Lower leg skin (tissue), 4 donors: ENCODE results near the gene OR10X1. TPM values are rescaled to one million over a fixed set of nuclear protein-coding genes. Genes with fewer than 3 reads are reported as not detected.

Experiments
- DNase-seq, 2 donors: peaks; one replicate each; pipeline ENCODE4 v3.0.0-alpha.2; 2019; ENCODE audit warnings: low spot score in 2 of 2
- H3K4me3 ChIP-seq: fragments of 200-600 bp; sonication (generic); 2 replicates; pipeline ENCODE4 v1.5.1; 2017; ENCODE audit warnings: mild to moderate bottlenecking, low read depth; ENCODE audit not compliant: poor library complexity, severe bottlenecking
- CTCF ChIP-seq, 3 donors: fragments of 450-650 bp; IDR thresholded peaks; one replicate each; pipeline ENCODE4 v1.5.1; 2016; ENCODE audit warnings: antibody characterized with exemption in 3 of 3, mild to moderate bottlenecking in 3 of 3, moderate library complexity in 2 of 3
- POLR2A ChIP-seq, 2 donors: fragments of 450-650 bp; IDR thresholded peaks; one replicate each; pipeline ENCODE4 v1.6.1; 2016 to 2017; ENCODE audit warnings: antibody characterized with exemption in 2 of 2, mild to moderate bottlenecking in 1 of 2, moderate library complexity in 1 of 2
- WGBS, 2 donors: methylation state at CpG; one replicate each; pipeline ENCODE4 v1.1.5; 2018; 5-methylcytosine and 5-hydroxymethylcytosine counted together
- intact Hi-C: fragments of 100-400 bp; cut with DNase I; formaldehyde crosslinking; loops from one replicate; pipeline ENCODE4 v1.15.0; 2023; ENCODE audit warnings: low total_unique reads
- total RNA-seq, 4 donors: library from RNA; depleted of rRNA; stranded (reverse); fragments of >200 nt; gene quantifications; one replicate each; pipeline ENCODE4 v1.1.0, GENCODE V29; 2016

Gene OR10X1
- total RNA-seq, 4 donors from 2014 or later, result not detected

- intact Hi-C loops, result no loop called here
- 95 to 96% methylated on average over 2 of the region's 2 CpGs for WGBS, 2 donors
- TF ChIP-seq CTCF (IDR thresholded peaks at IDR 0.05) (no peak), POLR2A (IDR thresholded peaks at IDR 0.05) (no peak)
- H3K4me3 ChIP-seq, result no peak overlapping the region
- DNase-seq, result no peak
Observed at GRCh38 chr1:158600735-158601134, 21.0 kb upstream of the OR10X1 start.

DNA sequence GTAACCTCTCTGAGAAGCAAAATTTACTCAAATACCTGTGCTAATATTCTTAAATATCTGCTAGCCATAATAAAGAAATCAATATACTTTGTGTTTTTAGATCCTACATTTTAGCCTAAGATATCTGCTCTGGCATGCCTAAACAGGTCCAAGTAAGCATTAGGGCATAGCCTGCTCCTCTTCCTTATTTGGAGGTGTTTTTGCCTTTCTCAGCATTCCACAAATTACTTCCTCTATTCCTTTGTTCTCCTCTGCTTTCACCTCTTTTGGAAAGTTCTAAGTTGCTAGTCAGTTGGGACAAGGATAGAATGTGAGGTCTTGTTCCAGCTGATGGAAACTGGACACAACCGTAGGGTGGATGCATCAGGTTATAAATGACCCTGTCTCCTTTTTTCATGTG, 7.2 kb upstream of the OR10X1 start:
- TF ChIP-seq CTCF (IDR thresholded peaks at IDR 0.05) (no peak), POLR2A (IDR thresholded peaks at IDR 0.05) (no peak)
- no peak overlapping the region for H3K4me3 ChIP-seq
- intact Hi-C loops, result no loop called here
- 89 to 100% methylated on average over 1 of the region's 1 CpG for WGBS, 2 donors
- no peak for DNase-seq

- no peak overlapping the region for H3K4me3 ChIP-seq
- intact Hi-C loops, result no loop called here
- 72 to 75% methylated on average over 4 of the region's 4 CpGs for WGBS, 2 donors
- no peak for TF ChIP-seq CTCF (IDR thresholded peaks at IDR 0.05)
- no peak for TF ChIP-seq POLR2A (IDR thresholded peaks at IDR 0.05)
- DNase-seq, result no peak
Observed at GRCh38 chr1:158583962-158584361, 4.3 kb upstream of the OR10X1 start.

DNA sequence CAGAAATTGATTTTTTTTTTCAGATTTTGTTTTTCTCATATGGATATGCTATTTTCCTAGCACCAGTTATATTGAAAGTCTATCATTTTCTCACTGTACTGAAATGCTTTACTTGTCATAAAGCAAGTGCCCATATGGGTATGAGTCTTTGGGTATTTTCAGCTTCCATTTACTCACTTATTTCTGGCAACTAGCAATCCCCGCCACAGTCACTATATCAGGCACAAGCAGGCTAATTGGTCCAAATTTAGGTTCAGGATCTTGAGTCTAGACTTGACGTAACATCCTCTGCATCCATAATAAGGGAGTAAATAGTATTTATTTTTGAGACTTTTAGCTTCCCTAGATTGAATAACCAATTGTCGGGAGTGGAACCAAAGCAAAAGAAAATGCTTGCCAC, 2.1 kb downstream of the OR10X1 start:
- intact Hi-C loops, result no loop called here
- no peak overlapping the region for H3K4me3 ChIP-seq
- WGBS, 2 donors, result 86 to 91% methylated on average over 3 of the region's 3 CpGs
- TF ChIP-seq POLR2A (IDR thresholded peaks at IDR 0.05), result no peak
- TF ChIP-seq CTCF (IDR thresholded peaks at IDR 0.05), result no peak
- DNase-seq, result no peak

- intact Hi-C loops, result no loop called here
- no peak for DNase-seq
- 75 to 83% methylated on average over 1 of the region's 1 CpG for WGBS, 2 donors
- H3K4me3 ChIP-seq, result no peak overlapping the region
- TF ChIP-seq POLR2A (IDR thresholded peaks at IDR 0.05), result no peak
- TF ChIP-seq CTCF (IDR thresholded peaks at IDR 0.05), result no peak
Observed at GRCh38 chr1:158572226-158572625, 7.5 kb downstream of the OR10X1 start.

GRCh38 chr1:158570480-158570879, 9.2 kb downstream of the OR10X1 start, which contains the start of gene OR6P1:
Gene OR6P1 (minus strand): TSS chr1:158570580. CDS start chr1:158563604, 6,976 bp downstream.
- TF ChIP-seq CTCF (IDR thresholded peaks at IDR 0.05) (no peak), POLR2A (IDR thresholded peaks at IDR 0.05) (no peak)
- intact Hi-C loops, result no loop called here
- WGBS, 2 donors, result 68 to 71% methylated on average over 3 of the region's 3 CpGs
- no peak within 1 kb of the TSS for H3K4me3 ChIP-seq
- DNase-seq, result no peak
